T follicular helper cell (primary cell): ENCODE measurements around the gene C21orf58.
"Not testable (repeated sequence)": the region's sequence is repeated elsewhere in the genome, so short reads cannot be mapped to it uniquely, and the experiment has no call there.

Source experiments
- DNase-seq: peaks from one replicate; pipeline ENCODE4 v3.0.0-alpha.2; 2020; ENCODE audit warnings: low read depth
- total RNA-seq, 2 experiments: gene quantifications; one replicate each; lab custom pipeline; 2026; lab: John Stamatoyannopoulos, UW

The C21orf58 gene
- total RNA-seq, result 1.5 to 6.8 reads per million in 2 experiments

GRCh38 chr21:46323710-46324389 lies at the start of gene C21orf58, which contains the start of gene PCNT:
TSS of gene C21orf58 (minus strand) at chr21:46323870. CDS start at chr21:46322738, 1,132 bp downstream.
TSS of gene PCNT (plus strand) at chr21:46324156. CDS start at chr21:46324229, 73 bp downstream.
- peak; percentile 96 for DNase-seq

GRCh38 chr21:46372947-46373346 lies 49.3 kb upstream of the C21orf58 start:
- DNase-seq, result not testable (repeated sequence)

GRCh38 chr21:46372014-46372485 lies 48.4 kb upstream of the C21orf58 start:
- DNase-seq, result no peak

- DNase-seq, result no peak
Measured at GRCh38 chr21:46371204-46372013, 47.7 kb upstream of the C21orf58 start.

GRCh38 chr21:46369520-46370235 lies 46.0 kb upstream of the C21orf58 start:
- no peak for DNase-seq

GRCh38 chr21:46368533-46369285 lies 45.0 kb upstream of the C21orf58 start:
- no peak for DNase-seq

- no peak for DNase-seq
Measured at GRCh38 chr21:46366966-46367365, 43.3 kb upstream of the C21orf58 start.

GRCh38 chr21:46366561-46366960 lies 42.9 kb upstream of the C21orf58 start:
- no peak for DNase-seq

- DNase-seq, result no peak
Measured at GRCh38 chr21:46366091-46366490, 42.4 kb upstream of the C21orf58 start.

- DNase-seq, result no peak
Measured at GRCh38 chr21:46363698-46364097, 40.0 kb upstream of the C21orf58 start.

- no peak for DNase-seq
Measured at GRCh38 chr21:46362946-46363345, 39.3 kb upstream of the C21orf58 start.

- no peak for DNase-seq
Measured at GRCh38 chr21:46361935-46362334, 38.3 kb upstream of the C21orf58 start.

- no peak for DNase-seq
Measured at GRCh38 chr21:46361176-46361575, 37.5 kb upstream of the C21orf58 start.

- no peak for DNase-seq
Measured at GRCh38 chr21:46357684-46358425, 34.2 kb upstream of the C21orf58 start.

GRCh38 chr21:46357335-46357604 lies 33.6 kb upstream of the C21orf58 start:
- no peak for DNase-seq

GRCh38 chr21:46356494-46357334 lies 33.0 kb upstream of the C21orf58 start:
- no peak for DNase-seq

- DNase-seq, result no peak
Measured at GRCh38 chr21:46356005-46356338, 32.3 kb upstream of the C21orf58 start.

GRCh38 chr21:46355161-46356004 lies 31.7 kb upstream of the C21orf58 start:
- no peak for DNase-seq

GRCh38 chr21:46354518-46354917 lies 30.8 kb upstream of the C21orf58 start:
- no peak for DNase-seq
